ENCODE data around the gene CD40LG. TPM values are rescaled to one million over a fixed set of nuclear protein-coding genes. Genes with fewer than 3 reads are reported as not detected.

CD40LG gene
- polyA plus RNA-seq, 1 donor from 2014 or later = not detected

- H2AFZ ChIP-seq (ENCODE audit: low read depth, low read length) = no peak overlapping the region
- no peak overlapping the region for H3K27ac ChIP-seq (ENCODE audit: low read length)
- H4K20me1 ChIP-seq (ENCODE audit: insufficient read depth) = no peaks in the 10 kb centered on the region
- H3K9me3 ChIP-seq (ENCODE audit: low read length) = no peaks in the 10 kb centered on the region
- H3K4me2 ChIP-seq (ENCODE audit: low read length) = no peak overlapping the region
- TF ChIP-seq EP300 (conservative IDR thresholded peaks at IDR 0.05; ENCODE audit: poor library complexity, severe bottlenecking) (no peak), RAD21 (conservative IDR thresholded peaks at IDR 0.05) (no peak), SMC3 (conservative IDR thresholded peaks at IDR 0.05; ENCODE audit: poor library complexity) (no peak), POLR2AphosphoS5 (IDR thresholded peaks at IDR 0.05) (no peak), CTCF (IDR thresholded peaks at IDR 0.05; ENCODE audit: poor library complexity, severe bottlenecking) (no peak), TAF1 (IDR thresholded peaks at IDR 0.05; ENCODE audit: low read depth) (no peak)
- TF ChIP-seq, protein P1, sequence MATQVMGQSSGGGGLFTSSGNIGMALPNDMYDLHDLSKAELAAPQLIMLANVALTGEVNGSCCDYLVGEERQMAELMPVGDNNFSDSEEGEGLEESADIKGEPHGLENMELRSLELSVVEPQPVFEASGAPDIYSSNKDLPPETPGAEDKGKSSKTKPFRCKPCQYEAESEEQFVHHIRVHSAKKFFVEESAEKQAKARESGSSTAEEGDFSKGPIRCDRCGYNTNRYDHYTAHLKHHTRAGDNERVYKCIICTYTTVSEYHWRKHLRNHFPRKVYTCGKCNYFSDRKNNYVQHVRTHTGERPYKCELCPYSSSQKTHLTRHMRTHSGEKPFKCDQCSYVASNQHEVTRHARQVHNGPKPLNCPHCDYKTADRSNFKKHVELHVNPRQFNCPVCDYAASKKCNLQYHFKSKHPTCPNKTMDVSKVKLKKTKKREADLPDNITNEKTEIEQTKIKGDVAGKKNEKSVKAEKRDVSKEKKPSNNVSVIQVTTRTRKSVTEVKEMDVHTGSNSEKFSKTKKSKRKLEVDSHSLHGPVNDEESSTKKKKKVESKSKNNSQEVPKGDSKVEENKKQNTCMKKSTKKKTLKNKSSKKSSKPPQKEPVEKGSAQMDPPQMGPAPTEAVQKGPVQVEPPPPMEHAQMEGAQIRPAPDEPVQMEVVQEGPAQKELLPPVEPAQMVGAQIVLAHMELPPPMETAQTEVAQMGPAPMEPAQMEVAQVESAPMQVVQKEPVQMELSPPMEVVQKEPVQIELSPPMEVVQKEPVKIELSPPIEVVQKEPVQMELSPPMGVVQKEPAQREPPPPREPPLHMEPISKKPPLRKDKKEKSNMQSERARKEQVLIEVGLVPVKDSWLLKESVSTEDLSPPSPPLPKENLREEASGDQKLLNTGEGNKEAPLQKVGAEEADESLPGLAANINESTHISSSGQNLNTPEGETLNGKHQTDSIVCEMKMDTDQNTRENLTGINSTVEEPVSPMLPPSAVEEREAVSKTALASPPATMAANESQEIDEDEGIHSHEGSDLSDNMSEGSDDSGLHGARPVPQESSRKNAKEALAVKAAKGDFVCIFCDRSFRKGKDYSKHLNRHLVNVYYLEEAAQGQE (IDR thresholded peaks at IDR 0.05; ENCODE audit: borderline replicate concordance) = no peak
- H3K9ac ChIP-seq (ENCODE audit: low read length) = no peak overlapping the region
- H3K27me3 ChIP-seq (ENCODE audit: insufficient read depth, low read depth, low read length) = no peaks in the 10 kb centered on the region
- no peaks in the 10 kb centered on the region for H3K36me3 ChIP-seq (ENCODE audit: insufficient read depth, low read length)
- H3K79me2 ChIP-seq (replicated peaks; ENCODE audit: insufficient read depth, low read length) = no peaks in the 10 kb centered on the region
- no peaks in the 10 kb centered on the region for H3F3A ChIP-seq (ENCODE audit: insufficient read depth, low read length, poor library complexity, severe bottlenecking)
- no peak overlapping the region for H3K4me3 ChIP-seq (ENCODE audit: low read length)
- H3K9me2 ChIP-seq (ENCODE audit: insufficient read depth, low read length) = no peaks in the 10 kb centered on the region
Measured at GRCh38 chrX:136636121-136636520, 11.8 kb upstream of the CD40LG start.

- H3K27me3 ChIP-seq (ENCODE audit: insufficient read depth, low read depth, low read length) = no peaks in the 10 kb centered on the region
Measured at GRCh38 chrX:136639506-136640176, 8.3 kb upstream of the CD40LG start.

More at GRCh38 chrX:136639506-136640176, 8.3 kb upstream of the CD40LG start:
- TF ChIP-seq CTCF (IDR thresholded peaks at IDR 0.05; ENCODE audit: poor library complexity, severe bottlenecking) = no peak
- no peak for TF ChIP-seq SMC3 (conservative IDR thresholded peaks at IDR 0.05; ENCODE audit: poor library complexity)
- TF ChIP-seq RAD21 (conservative IDR thresholded peaks at IDR 0.05) = no peak
- TF ChIP-seq MXI1 (conservative IDR thresholded peaks at IDR 0.05; ENCODE audit: poor library complexity, severe bottlenecking) = no peak
- no peak for TF ChIP-seq TAF1 (IDR thresholded peaks at IDR 0.05; ENCODE audit: low read depth)
- TF ChIP-seq EP300 (conservative IDR thresholded peaks at IDR 0.05; ENCODE audit: poor library complexity, severe bottlenecking) = no peak
- no peak for TF ChIP-seq POLR2AphosphoS5 (IDR thresholded peaks at IDR 0.05)
- H3K36me3 ChIP-seq (ENCODE audit: insufficient read depth, low read length) = no peaks in the 10 kb centered on the region
- H3K4me2 ChIP-seq (ENCODE audit: low read length) = no peak overlapping the region
- no peak overlapping the region for H3K27ac ChIP-seq (ENCODE audit: low read length)
- H3K9me3 ChIP-seq (ENCODE audit: low read length) = no peaks in the 10 kb centered on the region
- no peaks in the 10 kb centered on the region for H3F3A ChIP-seq (ENCODE audit: insufficient read depth, low read length, poor library complexity, severe bottlenecking)
- H3K4me3 ChIP-seq (ENCODE audit: low read length) = no peak overlapping the region
- H2AFZ ChIP-seq (ENCODE audit: low read depth, low read length) = no peak overlapping the region
- no peak overlapping the region for H3K9ac ChIP-seq (ENCODE audit: low read length)
- H3K9me2 ChIP-seq (ENCODE audit: insufficient read depth, low read length) = no peaks in the 10 kb centered on the region
- H3K79me2 ChIP-seq (replicated peaks; ENCODE audit: insufficient read depth, low read length) = no peaks in the 10 kb centered on the region
- no peaks in the 10 kb centered on the region for H4K20me1 ChIP-seq (ENCODE audit: insufficient read depth)
